HL-60 (cell line): ENCODE results near the gene NDUFAF8.
A peak's percentile ranks its signal among the peaks of the same experiment; 100 is the strongest.

Source experiments
- DNase-seq, 2 experiments: peaks; one replicate each; pipeline ENCODE4 v3.0.0-alpha.2; 2010 to 2020; ENCODE audit warnings: low read depth in 1 of 2, low spot score in 1 of 2
- H3K27ac ChIP-seq: fragments of 250-450 bp; sonication (Bioruptor Pico); replicated peaks from 2 replicates; pipeline ENCODE4 v1.5.1; 2020; ENCODE audit warnings: mild to moderate bottlenecking, moderate library complexity
- H3K27me3 ChIP-seq: fragments of 250-450 bp; sonication (Bioruptor Pico); 2 replicates; pipeline ENCODE4 v1.5.1; 2021; ENCODE audit warnings: mild to moderate bottlenecking, moderate library complexity; ENCODE audit not compliant: insufficient read depth, poor library complexity, severe bottlenecking
- H3K4me3 ChIP-seq: replicated peaks from 2 replicates; pipeline ENCODE4 v1.5.1; 2011; ENCODE audit warnings: mild to moderate bottlenecking, control low read depth, low read length; ENCODE audit not compliant: insufficient read depth
- GABPA ChIP-seq: IDR thresholded peaks from 2 replicates; pipeline ENCODE4 v1.6.1; 2012; ENCODE audit warnings: low read depth
- POLR2AphosphoS5 ChIP-seq: IDR thresholded peaks from 2 replicates; pipeline ENCODE4 v1.6.1; 2012; ENCODE audit warnings: low read depth
- SPI1 ChIP-seq: IDR thresholded peaks from 2 replicates; pipeline ENCODE4 v1.6.1; 2012; ENCODE audit warnings: low read depth, mild to moderate bottlenecking, borderline replicate concordance
- TF ChIP-seq, protein P1 (sequence below): IDR thresholded peaks from one replicate; pipeline ENCODE4 v1.5.1; 2011; ENCODE audit warnings: low read length, control low read depth, inconsistent platforms; ENCODE audit not compliant: insufficient read depth
- TF ChIP-seq, protein P2 (sequence below): IDR thresholded peaks from 2 replicates; pipeline ENCODE4 v1.6.1; 2012; ENCODE audit warnings: low read depth; ENCODE audit not compliant: insufficient replicate concordance

The NDUFAF8 gene

DNA sequence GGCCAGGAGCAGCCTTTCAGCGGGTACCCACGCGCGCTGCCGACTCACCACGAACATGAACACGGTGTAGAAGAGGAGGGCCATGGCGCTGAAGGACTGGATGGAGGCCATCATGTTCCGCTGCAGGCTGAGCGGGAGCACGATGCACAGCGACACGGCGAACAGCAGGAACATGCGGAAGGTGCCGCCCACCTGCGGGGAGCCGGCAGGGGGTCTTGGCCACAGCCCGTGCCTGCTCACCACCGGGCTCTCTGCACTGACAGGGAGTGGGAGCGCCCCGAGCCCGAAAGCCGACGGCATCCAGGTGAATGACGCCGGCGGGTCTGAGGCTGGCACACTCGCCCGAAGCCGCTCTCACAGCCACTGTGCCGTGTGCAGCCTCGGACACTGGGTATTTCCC is 43.0 kb downstream of the NDUFAF8 start:
- H3K27ac ChIP-seq: no peak overlapping the region
- DNase-seq: no peak
- H3K27me3 ChIP-seq: no peaks in the 10 kb centered on the region
- no peak overlapping the region for H3K4me3 ChIP-seq
- no peak for TF ChIP-seq SPI1
- TF ChIP-seq GABPA: no peak
- TF ChIP-seq, protein P1, sequence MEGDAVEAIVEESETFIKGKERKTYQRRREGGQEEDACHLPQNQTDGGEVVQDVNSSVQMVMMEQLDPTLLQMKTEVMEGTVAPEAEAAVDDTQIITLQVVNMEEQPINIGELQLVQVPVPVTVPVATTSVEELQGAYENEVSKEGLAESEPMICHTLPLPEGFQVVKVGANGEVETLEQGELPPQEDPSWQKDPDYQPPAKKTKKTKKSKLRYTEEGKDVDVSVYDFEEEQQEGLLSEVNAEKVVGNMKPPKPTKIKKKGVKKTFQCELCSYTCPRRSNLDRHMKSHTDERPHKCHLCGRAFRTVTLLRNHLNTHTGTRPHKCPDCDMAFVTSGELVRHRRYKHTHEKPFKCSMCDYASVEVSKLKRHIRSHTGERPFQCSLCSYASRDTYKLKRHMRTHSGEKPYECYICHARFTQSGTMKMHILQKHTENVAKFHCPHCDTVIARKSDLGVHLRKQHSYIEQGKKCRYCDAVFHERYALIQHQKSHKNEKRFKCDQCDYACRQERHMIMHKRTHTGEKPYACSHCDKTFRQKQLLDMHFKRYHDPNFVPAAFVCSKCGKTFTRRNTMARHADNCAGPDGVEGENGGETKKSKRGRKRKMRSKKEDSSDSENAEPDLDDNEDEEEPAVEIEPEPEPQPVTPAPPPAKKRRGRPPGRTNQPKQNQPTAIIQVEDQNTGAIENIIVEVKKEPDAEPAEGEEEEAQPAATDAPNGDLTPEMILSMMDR: no peak
- TF ChIP-seq, protein P2, sequence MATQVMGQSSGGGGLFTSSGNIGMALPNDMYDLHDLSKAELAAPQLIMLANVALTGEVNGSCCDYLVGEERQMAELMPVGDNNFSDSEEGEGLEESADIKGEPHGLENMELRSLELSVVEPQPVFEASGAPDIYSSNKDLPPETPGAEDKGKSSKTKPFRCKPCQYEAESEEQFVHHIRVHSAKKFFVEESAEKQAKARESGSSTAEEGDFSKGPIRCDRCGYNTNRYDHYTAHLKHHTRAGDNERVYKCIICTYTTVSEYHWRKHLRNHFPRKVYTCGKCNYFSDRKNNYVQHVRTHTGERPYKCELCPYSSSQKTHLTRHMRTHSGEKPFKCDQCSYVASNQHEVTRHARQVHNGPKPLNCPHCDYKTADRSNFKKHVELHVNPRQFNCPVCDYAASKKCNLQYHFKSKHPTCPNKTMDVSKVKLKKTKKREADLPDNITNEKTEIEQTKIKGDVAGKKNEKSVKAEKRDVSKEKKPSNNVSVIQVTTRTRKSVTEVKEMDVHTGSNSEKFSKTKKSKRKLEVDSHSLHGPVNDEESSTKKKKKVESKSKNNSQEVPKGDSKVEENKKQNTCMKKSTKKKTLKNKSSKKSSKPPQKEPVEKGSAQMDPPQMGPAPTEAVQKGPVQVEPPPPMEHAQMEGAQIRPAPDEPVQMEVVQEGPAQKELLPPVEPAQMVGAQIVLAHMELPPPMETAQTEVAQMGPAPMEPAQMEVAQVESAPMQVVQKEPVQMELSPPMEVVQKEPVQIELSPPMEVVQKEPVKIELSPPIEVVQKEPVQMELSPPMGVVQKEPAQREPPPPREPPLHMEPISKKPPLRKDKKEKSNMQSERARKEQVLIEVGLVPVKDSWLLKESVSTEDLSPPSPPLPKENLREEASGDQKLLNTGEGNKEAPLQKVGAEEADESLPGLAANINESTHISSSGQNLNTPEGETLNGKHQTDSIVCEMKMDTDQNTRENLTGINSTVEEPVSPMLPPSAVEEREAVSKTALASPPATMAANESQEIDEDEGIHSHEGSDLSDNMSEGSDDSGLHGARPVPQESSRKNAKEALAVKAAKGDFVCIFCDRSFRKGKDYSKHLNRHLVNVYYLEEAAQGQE: no peak
- no peak for TF ChIP-seq POLR2AphosphoS5

DNA sequence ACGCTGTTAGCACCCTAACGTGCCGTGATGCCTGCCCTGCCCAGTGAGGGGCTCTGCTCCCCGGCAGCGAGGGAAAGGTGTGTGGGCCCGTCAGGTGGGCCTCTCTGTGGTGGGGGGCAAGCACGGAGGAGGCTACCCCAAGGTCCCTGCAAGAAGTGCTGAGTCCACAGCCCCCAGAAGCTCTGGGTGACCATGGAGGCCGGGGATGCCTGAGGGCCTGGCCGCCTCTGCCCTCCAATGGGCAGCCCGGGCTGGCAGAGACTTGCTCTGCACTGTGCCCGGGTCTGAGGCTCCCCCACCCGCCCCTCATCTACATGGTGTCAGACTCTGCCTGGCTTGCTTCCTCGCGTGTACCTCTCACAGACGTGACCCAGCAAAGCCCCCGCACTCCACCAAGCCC is 43.8 kb downstream of the NDUFAF8 start:
- DNase-seq: no peak
- H3K27me3 ChIP-seq: no peaks in the 10 kb centered on the region
- H3K27ac ChIP-seq: no peak overlapping the region
- TF ChIP-seq, protein P1: no peak
- H3K4me3 ChIP-seq: no peak overlapping the region

DNA sequence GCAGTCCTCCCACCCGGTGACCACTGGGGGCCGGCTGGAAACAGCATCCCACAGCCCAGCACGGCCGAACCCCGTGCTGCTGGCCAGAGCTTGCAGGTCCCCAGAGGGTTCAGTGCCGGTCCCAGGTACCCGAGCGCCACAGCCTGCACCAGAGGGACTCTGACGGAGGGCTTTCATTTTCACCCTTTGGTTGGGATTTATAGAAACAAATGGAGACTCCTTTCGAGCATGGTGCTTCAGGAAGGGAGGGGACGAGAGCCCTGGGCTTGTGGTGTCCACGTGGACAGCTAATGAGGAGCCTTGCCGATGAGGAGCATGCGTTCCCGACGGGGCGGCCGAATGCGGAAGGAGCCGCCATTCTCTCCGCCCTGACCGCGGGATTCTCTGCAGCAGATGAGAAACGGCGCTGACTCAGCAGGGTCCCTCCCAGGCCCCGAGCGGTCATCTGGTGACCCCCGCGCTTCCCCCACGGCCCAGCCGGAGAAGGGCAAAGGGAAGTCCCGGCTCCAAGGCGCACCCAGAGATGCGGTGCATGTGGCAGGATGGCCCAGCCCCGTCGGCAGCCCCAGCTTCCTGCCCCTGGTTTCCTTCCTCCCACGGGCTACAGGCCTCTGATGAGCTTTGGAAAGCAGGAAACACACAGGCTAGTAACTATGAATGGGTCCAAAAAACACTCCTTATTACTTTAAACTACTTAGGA is 46.2 kb downstream of the NDUFAF8 start:
- DNase-seq: peak; percentile 82 to 86
- TF ChIP-seq SPI1 (peak; percentile 65; the same call in 1 of the 2 replicates), GABPA (peak; percentile 46; the same call in 1 of the 2 replicates), POLR2AphosphoS5 (peak; percentile 72)
- TF ChIP-seq, protein P1: no peak
- H3K4me3 ChIP-seq: peak overlapping the region; percentile 16
- no peaks in the 10 kb centered on the region for H3K27me3 ChIP-seq
- peak overlapping the region; percentile 80 for H3K27ac ChIP-seq

DNA sequence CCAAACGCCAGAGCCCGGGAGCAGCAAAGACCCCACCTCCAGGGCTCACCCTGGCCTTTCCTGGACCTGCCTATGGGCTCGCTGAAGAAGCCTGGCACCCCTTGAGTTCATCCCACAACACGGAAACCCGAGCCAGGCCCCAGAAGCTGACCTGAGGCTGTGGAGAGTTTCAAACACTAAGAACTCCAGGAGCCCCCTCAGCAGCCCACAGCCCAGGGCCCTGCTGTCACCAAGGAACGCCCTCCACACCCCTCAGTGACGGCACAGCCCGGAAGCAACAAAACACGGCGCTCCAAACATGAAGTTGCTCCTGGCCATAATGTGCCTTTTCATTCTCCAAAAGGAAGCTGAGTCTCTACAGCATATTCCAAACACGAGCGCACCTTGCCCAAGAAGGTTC is 46.8 kb downstream of the NDUFAF8 start:
- DNase-seq: no peak
- TF ChIP-seq, protein P2: no peak
- no peak for TF ChIP-seq SPI1
- no peak; the same call in 1 of the 2 replicates for TF ChIP-seq GABPA
- no peak for TF ChIP-seq POLR2AphosphoS5
- peak overlapping the region; percentile 80 for H3K27ac ChIP-seq
- H3K27me3 ChIP-seq: no peaks in the 10 kb centered on the region
- H3K4me3 ChIP-seq: peak overlapping the region; percentile 10
